Keratinocyte (primary cell): ENCODE results near the gene FSTL5.

Experiments
- CTCF ChIP-seq, 3 experiments: IDR thresholded peaks in 1 of 3; conservative IDR thresholded peaks in 1 of 3; optimal IDR thresholded peaks in 1 of 3; 2 replicates in 2 of 3; 3 replicates in 1 of 3; pipeline versions ENCODE3 to v1.5.1; 2011; ENCODE audit warnings: low read length in 3 of 3, mild to moderate bottlenecking in 3 of 3, moderate library complexity in 2 of 3, control low read depth in 1 of 3, inconsistent platforms in 1 of 3; ENCODE audit not compliant: insufficient read depth in 2 of 3; ENCODE audit errors: extremely low read depth in 1 of 3
- EZH2 ChIP-seq: IDR thresholded peaks from one replicate; pipeline ENCODE4 v1.6.1; 2012; ENCODE audit warnings: inconsistent platforms, mild to moderate bottlenecking, low read length, moderate library complexity

- no peak for TF ChIP-seq CTCF (optimal IDR thresholded peaks at IDR 0.05 in 1 of 3, IDR thresholded peaks at IDR 0.05 in 1 of 3, conservative IDR thresholded peaks at IDR 0.05 in 1 of 3; ENCODE audit: extremely low read depth in 1 of 3, insufficient read depth in 2 of 3, low read length in 3 of 3)
- no peak for TF ChIP-seq EZH2
Measured at GRCh38 chr4:161629694-161630441, 533.9 kb downstream of the FSTL5 start.
